ENCODE data around the gene SLBP.

DNA sequence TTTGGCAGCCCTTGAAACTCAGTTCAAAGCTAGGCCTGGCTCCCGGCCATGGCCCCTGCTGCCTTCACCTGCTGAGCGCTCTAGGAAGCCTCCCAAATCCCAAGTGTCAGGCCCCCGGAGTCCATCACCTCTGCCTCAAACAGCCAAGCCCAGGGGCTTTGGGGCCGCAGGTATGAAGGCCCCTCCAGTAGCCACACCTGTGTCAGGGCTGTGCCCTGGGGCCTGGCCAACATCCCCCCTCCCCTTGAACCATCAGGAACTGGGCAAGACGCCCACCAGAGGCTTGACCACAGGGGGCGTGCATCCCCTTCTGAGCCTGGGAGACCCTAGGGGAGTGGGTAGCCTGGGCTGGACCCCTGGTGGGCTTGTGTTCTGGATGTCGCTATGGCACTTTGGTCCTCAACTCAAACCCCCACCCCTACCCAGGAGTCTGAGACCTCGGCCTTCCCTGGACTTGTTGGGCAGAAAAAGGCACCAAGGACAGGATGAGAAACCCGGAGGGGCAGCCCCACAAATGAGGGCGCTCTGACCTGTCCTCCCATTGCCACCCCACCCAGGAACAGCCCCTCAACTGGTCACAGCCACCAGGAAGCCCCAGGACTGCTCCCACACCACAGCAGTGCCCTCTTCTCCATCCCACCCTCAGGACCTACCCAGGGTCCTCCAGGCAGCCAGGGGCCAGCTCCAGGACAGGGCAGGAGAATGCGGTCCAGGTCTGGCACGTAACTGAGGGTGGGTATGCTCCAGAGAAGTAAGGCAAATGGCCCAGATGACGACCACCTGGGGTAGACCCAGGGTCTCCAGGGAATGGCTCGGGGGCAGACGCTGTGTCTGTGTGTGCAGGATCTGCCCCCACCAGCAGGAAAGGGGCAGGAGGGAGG lies 4.2 kb upstream of the SLBP start:
- no peak for TF ChIP-seq POLR2A (IDR thresholded peaks at IDR 0.05)
- TF ChIP-seq, protein P1, sequence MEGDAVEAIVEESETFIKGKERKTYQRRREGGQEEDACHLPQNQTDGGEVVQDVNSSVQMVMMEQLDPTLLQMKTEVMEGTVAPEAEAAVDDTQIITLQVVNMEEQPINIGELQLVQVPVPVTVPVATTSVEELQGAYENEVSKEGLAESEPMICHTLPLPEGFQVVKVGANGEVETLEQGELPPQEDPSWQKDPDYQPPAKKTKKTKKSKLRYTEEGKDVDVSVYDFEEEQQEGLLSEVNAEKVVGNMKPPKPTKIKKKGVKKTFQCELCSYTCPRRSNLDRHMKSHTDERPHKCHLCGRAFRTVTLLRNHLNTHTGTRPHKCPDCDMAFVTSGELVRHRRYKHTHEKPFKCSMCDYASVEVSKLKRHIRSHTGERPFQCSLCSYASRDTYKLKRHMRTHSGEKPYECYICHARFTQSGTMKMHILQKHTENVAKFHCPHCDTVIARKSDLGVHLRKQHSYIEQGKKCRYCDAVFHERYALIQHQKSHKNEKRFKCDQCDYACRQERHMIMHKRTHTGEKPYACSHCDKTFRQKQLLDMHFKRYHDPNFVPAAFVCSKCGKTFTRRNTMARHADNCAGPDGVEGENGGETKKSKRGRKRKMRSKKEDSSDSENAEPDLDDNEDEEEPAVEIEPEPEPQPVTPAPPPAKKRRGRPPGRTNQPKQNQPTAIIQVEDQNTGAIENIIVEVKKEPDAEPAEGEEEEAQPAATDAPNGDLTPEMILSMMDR (IDR thresholded peaks at IDR 0.05): no peak
